RWPE2 (cell line): ENCODE data around the gene NAALADL2.
A peak's percentile ranks its signal among the peaks of the same experiment; 100 is the strongest.

Experiments
- ATAC-seq: fragments of 200-7000 bp; cut with Tn5 transposase; 3 replicates; pipeline ENCODE4 v1.9.1; 2021; ENCODE audit warnings: low read depth
- DNase-seq: peaks from one replicate; pipeline ENCODE4 v3.0.0-alpha.2; 2020; ENCODE audit warnings: low spot score
- H3K27ac ChIP-seq: fragments of 450-650 bp; 2 replicates; pipeline ENCODE4 v1.5.1; 2017; ENCODE audit warnings: mild to moderate bottlenecking; ENCODE audit not compliant: poor library complexity, severe bottlenecking
- H3K27me3 ChIP-seq: fragments of 250-450 bp; sonication (Bioruptor Pico); 2 replicates; pipeline ENCODE4 v1.5.1; 2021; ENCODE audit warnings: mild to moderate bottlenecking, moderate library complexity; ENCODE audit not compliant: insufficient read depth, poor library complexity, severe bottlenecking
- H3K36me3 ChIP-seq: fragments of 250-450 bp; sonication (Bioruptor Pico); 2 replicates; pipeline ENCODE4 v1.5.1; 2020; ENCODE audit warnings: low read depth, mild to moderate bottlenecking, moderate library complexity
- H3K4me1 ChIP-seq: fragments of 250-450 bp; sonication (Bioruptor Pico); 2 replicates; pipeline ENCODE4 v1.5.1; 2021; ENCODE audit warnings: mild to moderate bottlenecking, moderate library complexity; ENCODE audit not compliant: insufficient read depth, poor library complexity, severe bottlenecking
- H3K4me3 ChIP-seq: fragments of 250-450 bp; sonication (Bioruptor Pico); 2 replicates; pipeline ENCODE4 v1.5.1; 2021; ENCODE audit warnings: mild to moderate bottlenecking, moderate library complexity; ENCODE audit not compliant: severe bottlenecking
- H3K9me3 ChIP-seq: fragments of 250-450 bp; sonication (Bioruptor Pico); 2 replicates; pipeline ENCODE4 v1.5.1; 2021; ENCODE audit warnings: mild to moderate bottlenecking, moderate library complexity; ENCODE audit not compliant: severe bottlenecking
- CTCF ChIP-seq: fragments of 450-650 bp; IDR thresholded peaks from one replicate; pipeline ENCODE4 v1.5.1; 2017; ENCODE audit warnings: mild to moderate bottlenecking, moderate library complexity; ENCODE audit not compliant: poor library complexity, severe bottlenecking

NAALADL2 gene

GRCh38 chr3:175593331-175593730, 734.2 kb downstream of the NAALADL2 start:
- ATAC-seq (no peak), DNase-seq (no peak)
- Histone ChIP-seq H3K36me3 (no peaks in the 10 kb centered on the region), H3K27ac (no peak overlapping the region), H3K9me3 (no peaks in the 10 kb centered on the region), H3K27me3 (no peaks in the 10 kb centered on the region), H3K4me1 (no peaks in the 10 kb centered on the region), H3K4me3 (no peak overlapping the region)
- no peak for TF ChIP-seq CTCF

DNA sequence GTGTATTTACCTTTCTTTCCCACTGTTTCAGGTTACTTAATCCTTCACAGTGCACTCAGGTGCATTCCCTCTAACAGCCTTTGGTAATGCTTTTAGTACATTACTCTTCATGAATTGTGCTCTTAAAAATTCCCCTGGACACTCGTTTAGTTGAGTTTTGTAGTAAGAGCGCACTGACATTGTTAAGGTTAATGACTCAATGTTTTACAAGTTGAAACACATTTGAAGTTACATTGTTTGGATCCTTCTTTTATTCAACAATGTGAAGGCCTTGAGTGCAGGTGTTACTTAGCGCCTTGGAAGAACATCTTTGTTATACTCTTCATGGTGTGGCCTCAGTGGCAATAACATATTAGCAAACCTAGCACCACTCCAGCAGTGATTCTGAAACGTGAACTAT, 739.6 kb downstream of the NAALADL2 start:
- H3K36me3 ChIP-seq: no peaks in the 10 kb centered on the region
- no peaks in the 10 kb centered on the region for H3K9me3 ChIP-seq
- no peak overlapping the region for H3K27ac ChIP-seq
- H3K4me1 ChIP-seq: no peaks in the 10 kb centered on the region
- TF ChIP-seq CTCF: no peak
- ATAC-seq (peak; percentile 36; the same call in 1 of the 3 replicates), DNase-seq (no peak)
- no peaks in the 10 kb centered on the region for H3K27me3 ChIP-seq
- H3K4me3 ChIP-seq: no peak overlapping the region

DNA sequence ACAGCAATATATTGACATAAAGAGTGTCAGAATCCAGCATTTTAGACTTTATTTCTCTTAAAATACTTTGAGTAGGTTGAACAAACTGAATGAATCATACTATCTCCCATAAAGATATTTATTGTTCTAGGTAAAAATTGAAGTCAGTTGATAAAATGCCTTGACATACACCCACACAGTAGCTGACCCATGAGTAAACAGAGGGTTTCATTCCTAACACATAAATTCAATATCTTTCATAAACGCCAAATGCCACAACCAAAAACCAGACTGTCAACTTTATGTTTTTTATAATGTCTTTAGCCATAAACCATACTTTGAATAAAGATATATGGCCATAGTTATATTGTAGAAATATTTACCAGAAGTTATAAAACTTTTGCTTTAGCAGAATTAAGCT, 742.4 kb downstream of the NAALADL2 start:
- Histone ChIP-seq H3K27ac (no peak overlapping the region), H3K4me1 (no peaks in the 10 kb centered on the region), H3K4me3 (no peak overlapping the region), H3K36me3 (no peaks in the 10 kb centered on the region), H3K9me3 (no peaks in the 10 kb centered on the region), H3K27me3 (no peaks in the 10 kb centered on the region)
- TF ChIP-seq CTCF: no peak
- ATAC-seq (no peak), DNase-seq (no peak)

DNA sequence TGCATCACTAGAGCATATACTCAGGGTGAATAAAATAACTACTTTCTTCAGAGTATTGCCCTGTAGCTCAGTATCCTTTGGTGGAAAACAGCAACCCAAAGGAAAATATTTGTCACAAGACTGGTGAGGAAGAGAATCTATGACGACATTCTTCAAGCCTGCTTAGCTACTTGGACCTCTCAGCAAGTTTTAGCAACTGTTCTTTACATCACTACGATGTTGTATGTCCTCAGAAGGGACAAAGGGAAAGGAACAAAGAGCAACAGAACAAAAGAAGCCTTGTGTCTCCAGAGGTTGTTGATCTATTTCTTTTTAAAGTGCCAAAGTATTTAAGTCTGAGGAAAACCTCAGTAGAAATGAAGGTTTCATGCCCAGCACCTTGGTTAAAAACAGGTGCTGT, 746.7 kb downstream of the NAALADL2 start:
- TF ChIP-seq CTCF: no peak
- ATAC-seq (no peak), DNase-seq (no peak)
- no peaks in the 10 kb centered on the region for H3K4me1 ChIP-seq
- H3K36me3 ChIP-seq: no peaks in the 10 kb centered on the region
- H3K9me3 ChIP-seq: no peaks in the 10 kb centered on the region
- no peak overlapping the region for H3K4me3 ChIP-seq
- no peak overlapping the region for H3K27ac ChIP-seq
- no peaks in the 10 kb centered on the region for H3K27me3 ChIP-seq

- Histone ChIP-seq H3K4me1 (no peaks in the 10 kb centered on the region), H3K9me3 (no peaks in the 10 kb centered on the region), H3K36me3 (no peaks in the 10 kb centered on the region), H3K27me3 (peaks cover 4% of the 10 kb centered on the region), H3K4me3 (no peak overlapping the region), H3K27ac (no peak overlapping the region)
- TF ChIP-seq CTCF: no peak
- ATAC-seq (no peak), DNase-seq (no peak)
These were observed 747.6 kb downstream of the NAALADL2 start for GRCh38 chr3:175606650-175607318.
